ENCODE data around the gene MYO7B.

Gene MYO7B

DNA sequence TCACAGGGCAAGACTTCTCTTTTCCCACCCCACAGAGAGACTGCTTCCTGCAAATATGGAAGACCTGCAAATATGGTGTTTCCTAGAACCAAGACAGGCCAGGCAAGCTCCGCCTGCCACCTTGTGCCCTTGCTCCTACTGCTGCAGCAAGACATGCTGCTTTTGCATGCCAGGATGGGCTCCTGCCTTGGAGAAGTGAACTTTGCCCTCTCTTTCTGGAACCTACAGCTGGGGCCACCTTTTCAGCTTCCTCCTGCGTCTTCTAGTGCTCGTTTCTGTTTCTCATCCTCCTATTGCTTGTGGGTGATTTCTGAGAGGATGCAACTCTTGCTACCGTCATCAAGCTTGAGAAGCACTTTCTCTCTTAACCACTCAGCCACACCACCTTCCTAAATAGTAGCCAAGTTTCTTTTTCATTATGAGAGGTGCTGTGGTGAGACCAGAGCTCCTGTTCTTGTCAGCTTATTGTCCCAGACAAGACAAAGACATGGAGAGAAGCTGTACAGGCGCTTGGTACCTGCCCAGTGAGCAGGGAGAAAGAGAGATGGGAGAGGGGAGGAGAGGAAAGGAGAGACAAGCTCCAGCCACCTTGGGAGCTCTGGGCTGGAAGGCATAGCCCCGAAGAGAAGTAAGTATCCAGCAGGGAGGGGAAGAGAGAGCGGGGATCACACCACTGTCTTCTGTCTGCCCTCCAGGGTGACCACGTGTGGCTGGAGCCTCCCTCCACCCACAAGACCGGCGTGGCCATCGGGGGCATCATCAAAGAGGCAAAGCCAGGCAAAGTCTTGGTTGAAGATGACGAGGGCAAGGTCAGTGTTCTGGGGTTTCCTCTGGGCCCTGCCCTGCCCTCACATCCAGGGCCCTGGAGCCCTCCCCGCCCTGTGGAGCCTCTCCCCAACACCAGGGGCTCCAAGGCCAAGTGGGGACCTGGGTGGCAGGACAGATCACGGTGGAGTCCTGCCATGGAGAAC, 28.3 kb downstream of the MYO7B start:
- H4K20me1 ChIP-seq (ENCODE audit: insufficient read depth, low read length): peaks cover 12% of the 10 kb centered on the region; the same call in 1 of the 2 replicates
- DNase-seq: peak; percentile 91
- H3K4me3 ChIP-seq (ENCODE audit: low read length): peak overlapping the region; percentile 25
- peaks cover 77% of the 10 kb centered on the region for H3K27me3 ChIP-seq (replicated peaks; ENCODE audit: insufficient read depth, low read length)
- TF ChIP-seq EZH2phosphoT487 (IDR thresholded peaks at IDR 0.05; ENCODE audit: low read length) (no peak), EZH2 (optimal IDR thresholded peaks at IDR 0.05; ENCODE audit: low read depth, low read length) (no peak)
- TF ChIP-seq, protein P1, sequence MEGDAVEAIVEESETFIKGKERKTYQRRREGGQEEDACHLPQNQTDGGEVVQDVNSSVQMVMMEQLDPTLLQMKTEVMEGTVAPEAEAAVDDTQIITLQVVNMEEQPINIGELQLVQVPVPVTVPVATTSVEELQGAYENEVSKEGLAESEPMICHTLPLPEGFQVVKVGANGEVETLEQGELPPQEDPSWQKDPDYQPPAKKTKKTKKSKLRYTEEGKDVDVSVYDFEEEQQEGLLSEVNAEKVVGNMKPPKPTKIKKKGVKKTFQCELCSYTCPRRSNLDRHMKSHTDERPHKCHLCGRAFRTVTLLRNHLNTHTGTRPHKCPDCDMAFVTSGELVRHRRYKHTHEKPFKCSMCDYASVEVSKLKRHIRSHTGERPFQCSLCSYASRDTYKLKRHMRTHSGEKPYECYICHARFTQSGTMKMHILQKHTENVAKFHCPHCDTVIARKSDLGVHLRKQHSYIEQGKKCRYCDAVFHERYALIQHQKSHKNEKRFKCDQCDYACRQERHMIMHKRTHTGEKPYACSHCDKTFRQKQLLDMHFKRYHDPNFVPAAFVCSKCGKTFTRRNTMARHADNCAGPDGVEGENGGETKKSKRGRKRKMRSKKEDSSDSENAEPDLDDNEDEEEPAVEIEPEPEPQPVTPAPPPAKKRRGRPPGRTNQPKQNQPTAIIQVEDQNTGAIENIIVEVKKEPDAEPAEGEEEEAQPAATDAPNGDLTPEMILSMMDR (IDR thresholded peaks at IDR 0.05; ENCODE audit: low read length): no peak
- no peaks in the 10 kb centered on the region for H3K9me2 ChIP-seq (replicated peaks; ENCODE audit: insufficient read depth, low read length)
- H3K9me3 ChIP-seq (replicated peaks; ENCODE audit: insufficient read depth, low read length): no peaks in the 10 kb centered on the region
- H3F3A ChIP-seq (ENCODE audit: insufficient read depth, low read length): peaks cover 16% of the 10 kb centered on the region
- H3K4me1 ChIP-seq (ENCODE audit: low read length): peaks cover 22% of the 10 kb centered on the region
- no peaks in the 10 kb centered on the region for H3K36me3 ChIP-seq (replicated peaks; ENCODE audit: insufficient read depth, low read length)
- H3K4me2 ChIP-seq (ENCODE audit: low read depth, low read length): peak overlapping the region; percentile 71
- H3K79me2 ChIP-seq (ENCODE audit: low read length): no peaks in the 10 kb centered on the region
- peak overlapping the region; percentile 12; the same call in 1 of the 2 replicates for H3K9ac ChIP-seq (ENCODE audit: low read length)
- peak overlapping the region; percentile 35; the same call in 1 of the 2 replicates for H3K27ac ChIP-seq (ENCODE audit: low read length)
- no peak overlapping the region for H2AFZ ChIP-seq (ENCODE audit: low read length)

DNA sequence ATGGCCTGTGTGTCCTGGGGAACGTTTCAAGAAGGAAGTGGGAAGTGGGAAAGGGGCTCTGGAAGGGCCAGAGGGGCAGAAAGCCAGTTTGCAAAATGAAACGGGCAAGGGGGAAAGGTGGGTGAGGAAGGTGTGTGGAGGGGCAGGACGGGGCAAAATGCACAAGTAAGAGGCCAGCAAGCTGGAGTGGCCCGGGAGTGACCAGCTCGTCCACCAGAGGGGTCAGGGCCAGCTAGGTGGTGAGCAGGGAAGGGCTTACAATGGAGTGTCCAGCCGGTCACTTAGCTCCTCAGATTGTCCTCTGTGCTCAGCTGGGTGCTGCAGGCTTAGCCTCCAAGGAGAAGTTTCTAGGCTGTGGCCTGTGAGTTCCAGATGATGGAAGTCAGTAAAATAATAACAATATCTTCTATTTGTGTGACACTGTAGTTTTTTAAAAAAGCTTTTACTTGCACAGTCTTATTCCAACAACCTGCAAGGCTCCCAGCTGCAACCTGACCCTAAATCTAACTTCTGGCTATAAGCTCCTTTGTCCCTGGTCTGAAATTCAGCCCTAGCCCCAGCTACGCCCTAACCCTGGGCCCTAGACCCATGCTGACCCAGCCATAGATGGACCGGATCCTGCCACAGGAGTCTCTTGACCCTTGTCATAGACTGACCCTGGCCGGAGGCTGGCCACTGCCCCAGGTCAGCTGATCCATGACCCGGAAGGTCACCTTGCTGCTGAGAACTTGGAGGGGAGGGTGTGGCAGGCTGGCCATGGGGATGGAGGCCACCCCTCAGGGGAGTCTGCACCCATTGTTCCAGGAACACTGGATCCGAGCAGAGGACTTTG, 29.2 kb downstream of the MYO7B start:
- Histone ChIP-seq H3K9me2 (replicated peaks; ENCODE audit: insufficient read depth, low read length) (no peaks in the 10 kb centered on the region), H3K4me2 (ENCODE audit: low read depth, low read length) (peak overlapping the region; percentile 71)
- no peak for DNase-seq

More for the DNA sequence above, 29.2 kb downstream of the MYO7B start:
- H3K9ac ChIP-seq (ENCODE audit: low read length): no peak overlapping the region; the same call in 1 of the 2 replicates
- H3K27me3 ChIP-seq (replicated peaks; ENCODE audit: insufficient read depth, low read length): peaks cover 75% of the 10 kb centered on the region
- H3K27ac ChIP-seq (ENCODE audit: low read length): no peak overlapping the region
- H3K36me3 ChIP-seq (replicated peaks; ENCODE audit: insufficient read depth, low read length): no peaks in the 10 kb centered on the region
- H3K4me3 ChIP-seq (ENCODE audit: low read length): peak overlapping the region; percentile 25; the same call in 1 of the 2 replicates
- peaks cover 22% of the 10 kb centered on the region for H3K4me1 ChIP-seq (ENCODE audit: low read length)
- no peaks in the 10 kb centered on the region for H3K79me2 ChIP-seq (ENCODE audit: low read length)
- peaks cover 12% of the 10 kb centered on the region; the same call in 1 of the 2 replicates for H4K20me1 ChIP-seq (ENCODE audit: insufficient read depth, low read length)
- H2AFZ ChIP-seq (ENCODE audit: low read length): no peak overlapping the region
- H3F3A ChIP-seq (ENCODE audit: insufficient read depth, low read length): peaks cover 16% of the 10 kb centered on the region
- TF ChIP-seq, protein P1 (IDR thresholded peaks at IDR 0.05; ENCODE audit: low read length): no peak
- no peak for TF ChIP-seq EZH2phosphoT487 (IDR thresholded peaks at IDR 0.05; ENCODE audit: low read length)
- TF ChIP-seq EZH2 (optimal IDR thresholded peaks at IDR 0.05; ENCODE audit: low read depth, low read length): no peak
- no peaks in the 10 kb centered on the region for H3K9me3 ChIP-seq (replicated peaks; ENCODE audit: insufficient read depth, low read length)
